AG09309 (cell line): ENCODE results near the gene TCF4.
A peak's percentile ranks its signal among the peaks of the same experiment; 100 is the strongest.

Experiments used
- DNase-seq: peaks from one replicate; pipeline ENCODE4 v3.0.0-alpha.2; 2010; ENCODE audit warnings: low read depth
- H3K4me3 ChIP-seq: 2 replicates; pipeline ENCODE4 v1.5.1; 2011; ENCODE audit warnings: mild to moderate bottlenecking, low read depth, low read length, moderate library complexity; ENCODE audit not compliant: control insufficient read depth
- TF ChIP-seq, protein P1 (sequence below): IDR thresholded peaks from 2 replicates; pipeline ENCODE4 v1.5.1; 2011; ENCODE audit warnings: mild to moderate bottlenecking, low read depth, low read length, inconsistent platforms; ENCODE audit not compliant: insufficient read depth, control insufficient read depth; ENCODE audit errors: missing control alignments

TCF4 gene

DNA sequence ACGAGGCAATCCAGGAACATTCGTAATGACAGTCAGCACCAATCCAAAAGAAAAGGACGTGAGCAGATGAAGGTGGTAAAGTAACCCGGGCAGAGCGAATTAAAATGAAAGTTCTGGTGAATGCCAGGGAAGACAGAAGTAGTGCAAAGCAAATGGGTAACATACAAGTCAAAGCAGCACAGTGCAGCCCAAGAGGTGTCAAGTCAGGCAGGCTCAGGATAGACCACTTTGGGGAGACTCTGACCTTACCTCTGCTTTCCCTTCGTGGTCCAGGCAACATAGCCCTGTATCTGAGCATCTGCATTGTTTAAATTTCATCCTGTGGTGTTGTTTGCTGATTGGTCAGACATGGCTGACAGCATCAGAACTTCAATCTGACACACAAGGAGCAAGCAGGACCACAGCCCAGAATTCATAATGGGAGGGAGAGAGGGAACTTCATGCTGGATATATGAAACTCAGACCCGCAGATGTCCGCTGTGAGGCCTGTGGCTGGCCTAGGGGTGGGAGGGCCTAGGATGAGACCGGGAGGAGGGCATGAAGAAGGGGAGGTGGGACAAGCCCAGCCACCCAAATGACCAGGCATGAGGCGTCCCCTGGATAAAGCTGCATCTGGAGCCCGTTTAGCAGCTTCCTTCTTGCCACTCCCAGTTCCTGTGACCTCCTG is 285.7 kb downstream of the TCF4 start:
- TF ChIP-seq, protein P1, sequence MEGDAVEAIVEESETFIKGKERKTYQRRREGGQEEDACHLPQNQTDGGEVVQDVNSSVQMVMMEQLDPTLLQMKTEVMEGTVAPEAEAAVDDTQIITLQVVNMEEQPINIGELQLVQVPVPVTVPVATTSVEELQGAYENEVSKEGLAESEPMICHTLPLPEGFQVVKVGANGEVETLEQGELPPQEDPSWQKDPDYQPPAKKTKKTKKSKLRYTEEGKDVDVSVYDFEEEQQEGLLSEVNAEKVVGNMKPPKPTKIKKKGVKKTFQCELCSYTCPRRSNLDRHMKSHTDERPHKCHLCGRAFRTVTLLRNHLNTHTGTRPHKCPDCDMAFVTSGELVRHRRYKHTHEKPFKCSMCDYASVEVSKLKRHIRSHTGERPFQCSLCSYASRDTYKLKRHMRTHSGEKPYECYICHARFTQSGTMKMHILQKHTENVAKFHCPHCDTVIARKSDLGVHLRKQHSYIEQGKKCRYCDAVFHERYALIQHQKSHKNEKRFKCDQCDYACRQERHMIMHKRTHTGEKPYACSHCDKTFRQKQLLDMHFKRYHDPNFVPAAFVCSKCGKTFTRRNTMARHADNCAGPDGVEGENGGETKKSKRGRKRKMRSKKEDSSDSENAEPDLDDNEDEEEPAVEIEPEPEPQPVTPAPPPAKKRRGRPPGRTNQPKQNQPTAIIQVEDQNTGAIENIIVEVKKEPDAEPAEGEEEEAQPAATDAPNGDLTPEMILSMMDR = no peak
- peak overlapping the region; percentile 28 for H3K4me3 ChIP-seq
- DNase-seq = no peak

DNA sequence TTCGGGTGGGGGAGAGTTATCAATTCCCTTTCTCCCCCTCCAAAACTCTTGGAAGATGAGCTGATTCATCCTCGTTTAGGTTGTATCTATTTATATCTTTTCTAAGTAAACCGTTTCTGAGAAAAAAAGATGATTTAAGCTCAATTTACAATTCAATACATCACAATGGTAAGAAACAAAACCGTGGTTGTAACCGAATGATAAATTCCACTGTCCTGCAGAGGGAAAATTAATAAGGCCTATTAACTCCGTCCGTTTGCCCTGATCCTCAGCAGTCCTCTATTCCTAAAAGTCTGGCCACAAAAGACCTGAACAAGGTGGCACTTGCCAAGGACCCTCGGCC is 286.2 kb downstream of the TCF4 start:
- TF ChIP-seq, protein P1 = no peak
- no peak for DNase-seq
- H3K4me3 ChIP-seq = peak overlapping the region; percentile 28

DNA sequence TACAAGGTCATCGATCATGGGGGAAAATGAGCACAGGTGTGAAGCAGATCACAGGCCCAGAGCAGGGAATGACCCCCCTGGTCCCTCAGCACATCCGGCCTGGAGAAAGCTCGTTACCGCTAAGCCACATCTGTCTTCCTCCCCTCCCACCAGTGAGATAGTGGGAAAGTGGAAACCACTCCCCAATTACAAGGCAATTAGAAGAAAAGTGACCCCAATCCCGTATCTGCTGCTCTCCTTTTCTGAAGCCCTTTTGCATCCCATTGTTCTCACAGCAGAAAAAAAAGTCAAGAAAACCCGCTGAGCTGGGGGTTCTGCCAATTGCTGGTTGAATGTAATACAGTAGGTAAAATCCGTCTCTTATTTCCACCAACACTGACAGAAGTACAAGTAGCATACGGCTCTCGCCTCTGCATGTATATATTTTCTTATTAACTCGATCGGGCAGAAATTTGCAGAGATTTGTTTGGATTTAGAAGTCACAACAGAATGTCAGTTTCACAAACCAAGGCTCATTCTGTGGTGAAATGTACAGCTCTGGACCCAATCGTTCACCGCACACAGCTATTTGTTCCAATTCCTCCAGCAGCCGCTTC is 287.0 kb downstream of the TCF4 start:
- peak overlapping the region; percentile 22 for H3K4me3 ChIP-seq
- no peak for DNase-seq
- TF ChIP-seq, protein P1 = no peak

DNA sequence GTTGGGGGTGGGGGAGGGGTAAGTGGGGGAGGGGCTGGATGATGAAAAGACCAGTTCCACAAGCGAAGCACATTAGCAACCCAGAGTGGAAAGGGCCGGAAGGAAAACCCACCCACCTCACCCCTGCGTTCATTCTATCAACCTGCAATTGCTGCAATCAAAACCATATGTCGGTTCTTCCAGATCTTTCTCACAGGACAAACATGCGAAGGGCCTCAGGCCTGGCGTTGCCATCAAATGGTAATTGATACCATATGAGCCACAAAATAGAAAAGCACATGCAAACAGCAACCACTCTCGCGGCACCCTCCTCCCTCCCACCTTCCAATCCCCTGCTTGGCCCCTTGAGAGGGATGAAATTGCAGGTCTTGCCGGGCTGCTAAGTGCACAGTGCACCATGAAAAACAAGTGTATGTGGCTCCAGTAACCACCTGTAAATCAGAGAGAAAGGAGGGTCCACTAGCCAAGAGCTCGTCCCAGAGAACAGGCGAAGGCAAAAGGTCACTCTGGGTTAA is 287.5 kb downstream of the TCF4 start:
- peak; percentile 73 for DNase-seq
- TF ChIP-seq, protein P1 = no peak
- H3K4me3 ChIP-seq = peak overlapping the region; percentile 22

DNA sequence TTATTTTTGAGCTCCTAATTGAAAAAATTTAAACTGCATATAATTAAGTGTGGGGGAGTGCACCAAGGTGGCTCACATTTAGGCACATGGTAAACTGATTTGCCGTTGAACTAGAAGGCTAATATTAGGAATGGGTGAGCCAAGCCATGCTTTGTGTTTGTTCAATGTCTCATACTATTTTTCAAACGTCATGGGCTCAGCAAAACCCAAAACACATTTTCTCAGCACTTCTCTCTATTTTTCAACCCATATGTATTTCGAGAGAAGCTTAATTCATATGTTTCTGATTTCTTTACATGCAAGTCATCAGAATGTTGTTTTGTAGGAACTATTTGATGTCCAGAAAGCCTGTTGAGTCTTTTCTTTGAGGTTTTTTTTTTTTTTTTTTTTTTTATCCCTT is 291.2 kb downstream of the TCF4 start:
- H3K4me3 ChIP-seq = no peak overlapping the region
- TF ChIP-seq, protein P1 = no peak
- no peak for DNase-seq

DNA sequence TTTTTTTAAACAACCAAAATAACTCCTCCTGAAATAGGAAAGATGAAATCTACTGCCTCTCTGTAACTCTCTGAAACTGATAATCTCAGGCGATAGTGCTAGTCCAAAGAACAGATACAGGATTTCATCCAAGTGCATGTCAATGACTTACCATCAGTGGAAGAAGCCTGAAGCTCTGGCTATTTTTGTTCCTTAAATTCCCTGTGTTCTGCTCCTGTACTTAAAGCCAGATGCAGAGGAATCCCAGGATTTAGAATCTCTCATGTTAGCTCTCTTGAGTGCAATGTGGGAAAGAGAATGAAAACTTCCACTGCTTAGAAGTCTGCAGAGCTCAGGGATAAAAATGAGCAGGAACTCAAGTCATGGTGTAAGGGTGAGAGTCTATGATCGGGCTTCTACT is 291.9 kb downstream of the TCF4 start:
- TF ChIP-seq, protein P1 = no peak
- H3K4me3 ChIP-seq = no peak overlapping the region
- DNase-seq = no peak
